Vagina (tissue), 2 donors: Measurements from ENCODE around the gene PIK3C2B.

Experiments used
- CTCF ChIP-seq, 3 experiments: fragments of 450-650 bp in 2 of 3; fragments of 200-600 bp in 1 of 3; sonication (generic) in 1 of 3; IDR thresholded peaks; one replicate each; pipeline ENCODE4 v1.5.1; 2017 to 2019; ENCODE audit warnings: antibody characterized with exemption in 3 of 3, mild to moderate bottlenecking in 2 of 3, moderate library complexity in 2 of 3
- POLR2A ChIP-seq, 2 donors: fragments of 450-650 bp; IDR thresholded peaks; one replicate each; pipeline ENCODE4 v1.6.1; 2017; ENCODE audit warnings: antibody characterized with exemption in 2 of 2, mild to moderate bottlenecking in 2 of 2, moderate library complexity in 2 of 2
- POLR2AphosphoS5 ChIP-seq, 2 donors: sonication (generic); formaldehyde crosslinking; IDR thresholded peaks; one replicate each; pipeline ENCODE4 v1.9.0; 2017; ENCODE audit warnings: antibody characterized with exemption in 2 of 2, mild to moderate bottlenecking in 2 of 2, low read depth in 1 of 2; ENCODE audit not compliant: insufficient read depth in 1 of 2

GRCh38 chr1:204491655-204492054 is 3.0 kb downstream of the PIK3C2B start:
- TF ChIP-seq CTCF (IDR thresholded peaks at IDR 0.05), result no peak
- no peak for TF ChIP-seq POLR2A (IDR thresholded peaks at IDR 0.05)
- TF ChIP-seq POLR2AphosphoS5 (IDR thresholded peaks at IDR 0.05; ENCODE audit: insufficient read depth in 1 of 2, low read depth in 1 of 2), result no peak
